ENCODE data around the gene TRMT2A.

TRMT2A gene

GRCh38 chr22:20099099-20099711, 17.8 kb downstream of the TRMT2A start:
- TF ChIP-seq, protein P1, sequence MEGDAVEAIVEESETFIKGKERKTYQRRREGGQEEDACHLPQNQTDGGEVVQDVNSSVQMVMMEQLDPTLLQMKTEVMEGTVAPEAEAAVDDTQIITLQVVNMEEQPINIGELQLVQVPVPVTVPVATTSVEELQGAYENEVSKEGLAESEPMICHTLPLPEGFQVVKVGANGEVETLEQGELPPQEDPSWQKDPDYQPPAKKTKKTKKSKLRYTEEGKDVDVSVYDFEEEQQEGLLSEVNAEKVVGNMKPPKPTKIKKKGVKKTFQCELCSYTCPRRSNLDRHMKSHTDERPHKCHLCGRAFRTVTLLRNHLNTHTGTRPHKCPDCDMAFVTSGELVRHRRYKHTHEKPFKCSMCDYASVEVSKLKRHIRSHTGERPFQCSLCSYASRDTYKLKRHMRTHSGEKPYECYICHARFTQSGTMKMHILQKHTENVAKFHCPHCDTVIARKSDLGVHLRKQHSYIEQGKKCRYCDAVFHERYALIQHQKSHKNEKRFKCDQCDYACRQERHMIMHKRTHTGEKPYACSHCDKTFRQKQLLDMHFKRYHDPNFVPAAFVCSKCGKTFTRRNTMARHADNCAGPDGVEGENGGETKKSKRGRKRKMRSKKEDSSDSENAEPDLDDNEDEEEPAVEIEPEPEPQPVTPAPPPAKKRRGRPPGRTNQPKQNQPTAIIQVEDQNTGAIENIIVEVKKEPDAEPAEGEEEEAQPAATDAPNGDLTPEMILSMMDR (conservative IDR thresholded peaks at IDR 0.05), result no peak
- H3K27ac ChIP-seq, result no peak overlapping the region

- TF ChIP-seq, protein P1 (conservative IDR thresholded peaks at IDR 0.05), result no peak
- no peak overlapping the region for H3K27ac ChIP-seq
Observed at GRCh38 chr22:20096574-20097420, 20.2 kb downstream of the TRMT2A start.

GRCh38 chr22:20095521-20095920, 21.5 kb downstream of the TRMT2A start:
- TF ChIP-seq, protein P1 (conservative IDR thresholded peaks at IDR 0.05), result no peak
- no peak overlapping the region for H3K27ac ChIP-seq

- TF ChIP-seq, protein P1 (conservative IDR thresholded peaks at IDR 0.05), result no peak
- H3K27ac ChIP-seq, result no peak overlapping the region
Observed at GRCh38 chr22:20094197-20094807, 22.7 kb downstream of the TRMT2A start.

DNA sequence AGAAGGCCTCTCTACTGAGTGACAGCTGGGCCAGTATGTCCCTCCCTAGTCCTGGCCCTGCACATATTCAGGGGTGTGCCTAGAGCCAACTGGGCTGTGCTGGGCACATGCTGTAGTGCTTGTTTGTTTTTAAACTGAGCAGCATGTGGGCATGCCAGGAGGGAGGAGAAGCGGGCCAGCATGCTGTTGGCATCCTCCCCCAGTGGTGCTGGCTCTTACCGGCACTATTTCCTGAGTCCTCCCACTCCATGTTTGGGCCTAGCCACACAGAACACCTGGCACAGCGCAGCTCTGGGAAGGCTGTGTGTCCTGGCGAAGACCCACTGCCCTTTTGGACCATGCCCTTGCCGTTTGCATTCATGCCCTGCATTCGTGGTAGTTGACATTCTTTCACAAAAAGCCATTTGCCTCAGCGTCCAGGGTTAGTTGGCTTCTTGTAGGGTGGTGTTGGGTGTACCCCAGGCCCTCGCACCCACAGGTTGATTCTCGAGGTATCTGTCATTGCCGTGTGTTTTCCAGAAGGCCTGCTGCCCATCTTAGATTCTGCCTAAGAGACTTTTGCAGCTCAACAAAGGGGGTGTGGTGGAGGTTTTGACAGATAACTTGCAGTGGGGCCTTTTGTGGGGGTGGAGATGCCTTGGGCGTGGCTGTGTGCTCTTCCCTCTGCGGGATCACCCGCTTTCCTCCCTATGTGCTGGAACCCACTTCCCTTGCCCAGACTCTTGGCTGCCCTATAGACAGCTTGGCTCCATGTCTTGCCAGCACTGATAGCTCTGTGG, 23.4 kb downstream of the TRMT2A start:
- no peak overlapping the region for H3K27ac ChIP-seq
- TF ChIP-seq, protein P1 (conservative IDR thresholded peaks at IDR 0.05), result no peak

DNA sequence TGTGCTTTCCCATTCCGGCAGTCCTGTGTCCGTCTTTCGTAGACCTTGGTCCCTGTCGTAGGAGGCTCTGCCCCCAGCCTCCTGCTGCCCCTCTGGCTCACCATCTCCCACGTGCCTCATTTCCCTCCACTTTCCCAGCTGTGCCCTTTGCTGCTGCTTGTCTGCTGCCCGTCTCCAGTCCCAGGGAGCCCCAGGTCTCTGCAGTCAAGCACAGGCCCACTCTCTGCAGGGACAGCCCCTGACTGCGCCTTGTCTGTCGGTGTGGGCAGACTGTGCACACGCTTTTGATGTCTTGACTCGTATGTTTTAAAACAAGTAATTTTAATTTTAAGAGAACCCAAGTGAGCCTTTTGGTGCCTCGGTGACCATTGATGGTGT, 24.6 kb downstream of the TRMT2A start:
- no peak overlapping the region for H3K27ac ChIP-seq
- TF ChIP-seq, protein P1 (conservative IDR thresholded peaks at IDR 0.05), result no peak
